DND-41 (cell line): Measurements from ENCODE around the gene ZNF750.

Source experiments
- ATAC-seq: fragments of 200-7000 bp; cut with Tn5 transposase; 3 replicates; pipeline ENCODE4 v1.9.1; 2021; ENCODE audit warnings: low read depth; ENCODE audit not compliant: insufficient read depth
- DNase-seq: peaks from one replicate; pipeline ENCODE4 v3.0.0-alpha.2; 2020
- H2AFZ ChIP-seq: 2 replicates; pipeline ENCODE4 v1.6.0; 2012; ENCODE audit warnings: low read depth, low read length
- H3K27ac ChIP-seq: 2 replicates; pipeline ENCODE4 v1.5.1; 2012; ENCODE audit warnings: low read length, inconsistent platforms
- H3K27me3 ChIP-seq: fragments of 200-600 bp; sonication (generic); 2 replicates; pipeline ENCODE4 v1.6.0; 2012; ENCODE audit warnings: low read length, mild to moderate bottlenecking, inconsistent platforms; ENCODE audit not compliant: insufficient read depth, poor library complexity
- H3K36me3 ChIP-seq: 2 replicates; pipeline ENCODE4 v1.5.1; 2012; ENCODE audit warnings: low read length, inconsistent platforms; ENCODE audit not compliant: insufficient read depth
- H3K4me1 ChIP-seq: 2 replicates; pipeline ENCODE4 v1.5.1; 2012; ENCODE audit warnings: mild to moderate bottlenecking, low read length; ENCODE audit not compliant: insufficient read depth
- H3K4me2 ChIP-seq: 2 replicates; pipeline ENCODE4 v1.6.0; 2012; ENCODE audit warnings: mild to moderate bottlenecking, moderate library complexity, low read length, inconsistent platforms; ENCODE audit not compliant: insufficient read depth
- H3K4me3 ChIP-seq, 2 experiments: fragments of 200-600 bp in 1 of 2; shearing (Covaris generic) in 1 of 2; 2 replicates each; pipeline ENCODE4 v1.5.1; 2012 to 2016; ENCODE audit warnings: inconsistent platforms in 2 of 2, low read length in 2 of 2, mild to moderate bottlenecking in 2 of 2, low read depth in 1 of 2, moderate library complexity in 1 of 2
- H3K79me2 ChIP-seq: 2 replicates; pipeline ENCODE4 v1.6.0; 2012; ENCODE audit warnings: low read length, inconsistent platforms; ENCODE audit not compliant: insufficient read depth
- H3K9ac ChIP-seq: 2 replicates; pipeline ENCODE4 v1.6.0; 2012; ENCODE audit warnings: low read depth, mild to moderate bottlenecking, inconsistent platforms, low read length, moderate library complexity
- H3K9me3 ChIP-seq: 2 replicates; pipeline ENCODE4 v1.5.1; 2012; ENCODE audit warnings: low read length, moderate library complexity, mild to moderate bottlenecking, inconsistent platforms; ENCODE audit not compliant: insufficient read depth, severe bottlenecking
- H4K20me1 ChIP-seq: 2 replicates; pipeline ENCODE4 v1.6.0; 2012; ENCODE audit warnings: low read length; ENCODE audit not compliant: insufficient read depth
- EZH2 ChIP-seq: IDR thresholded peaks from 3 replicates; pipeline ENCODE4 v1.6.1; 2012; ENCODE audit warnings: borderline replicate concordance, low read depth, mild to moderate bottlenecking, moderate library complexity, low read length, inconsistent platforms; ENCODE audit not compliant: severe bottlenecking
- TF ChIP-seq, protein P1 (sequence below): IDR thresholded peaks from 2 replicates; pipeline ENCODE4 v1.5.1; 2012; ENCODE audit warnings: borderline replicate concordance, low read length, moderate library complexity, mild to moderate bottlenecking; ENCODE audit not compliant: poor library complexity, severe bottlenecking; ENCODE audit errors: extremely low read depth

Gene ZNF750

GRCh38 chr17:82782657-82783207 lies 57.1 kb downstream of the ZNF750 start:
- Histone ChIP-seq H4K20me1 (peaks cover 16% of the 10 kb centered on the region; the same call in 1 of the 2 replicates), H3K27ac (no peak overlapping the region; the same call in 1 of the 2 replicates), H3K27me3 (no peaks in the 10 kb centered on the region), H3K4me3 (no peak overlapping the region), H3K9ac (no peak overlapping the region), H2AFZ (no peak overlapping the region), H3K36me3 (peaks cover 52% of the 10 kb centered on the region), H3K9me3 (no peaks in the 10 kb centered on the region), H3K4me2 (no peak overlapping the region), H3K79me2 (peaks cover 48% of the 10 kb centered on the region), H3K4me1 (peaks cover 12% of the 10 kb centered on the region)
- ATAC-seq (no peak), DNase-seq (no peak)
- no peak for TF ChIP-seq EZH2
- TF ChIP-seq, protein P1, sequence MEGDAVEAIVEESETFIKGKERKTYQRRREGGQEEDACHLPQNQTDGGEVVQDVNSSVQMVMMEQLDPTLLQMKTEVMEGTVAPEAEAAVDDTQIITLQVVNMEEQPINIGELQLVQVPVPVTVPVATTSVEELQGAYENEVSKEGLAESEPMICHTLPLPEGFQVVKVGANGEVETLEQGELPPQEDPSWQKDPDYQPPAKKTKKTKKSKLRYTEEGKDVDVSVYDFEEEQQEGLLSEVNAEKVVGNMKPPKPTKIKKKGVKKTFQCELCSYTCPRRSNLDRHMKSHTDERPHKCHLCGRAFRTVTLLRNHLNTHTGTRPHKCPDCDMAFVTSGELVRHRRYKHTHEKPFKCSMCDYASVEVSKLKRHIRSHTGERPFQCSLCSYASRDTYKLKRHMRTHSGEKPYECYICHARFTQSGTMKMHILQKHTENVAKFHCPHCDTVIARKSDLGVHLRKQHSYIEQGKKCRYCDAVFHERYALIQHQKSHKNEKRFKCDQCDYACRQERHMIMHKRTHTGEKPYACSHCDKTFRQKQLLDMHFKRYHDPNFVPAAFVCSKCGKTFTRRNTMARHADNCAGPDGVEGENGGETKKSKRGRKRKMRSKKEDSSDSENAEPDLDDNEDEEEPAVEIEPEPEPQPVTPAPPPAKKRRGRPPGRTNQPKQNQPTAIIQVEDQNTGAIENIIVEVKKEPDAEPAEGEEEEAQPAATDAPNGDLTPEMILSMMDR: no peak

GRCh38 chr17:82781894-82782274 lies 57.9 kb downstream of the ZNF750 start:
- TF ChIP-seq, protein P1: peak; percentile 98
- TF ChIP-seq EZH2: no peak
- DNase-seq: peak; percentile 86
- Histone ChIP-seq H3K4me3 (no peak overlapping the region), H3K79me2 (peaks cover 42% of the 10 kb centered on the region), H3K4me2 (no peak overlapping the region), H3K9ac (peak overlapping the region; percentile 40), H3K36me3 (peaks cover 46% of the 10 kb centered on the region), H3K27ac (peak overlapping the region; percentile 79), H3K27me3 (no peaks in the 10 kb centered on the region), H2AFZ (0 out of 2 replicates have a peak overlapping the region, but pooled peaks have one; percentile 7), H4K20me1 (peaks cover 16% of the 10 kb centered on the region; the same call in 1 of the 2 replicates), H3K9me3 (no peaks in the 10 kb centered on the region), H3K4me1 (peaks cover 12% of the 10 kb centered on the region)
- ATAC-seq: peak; percentile 100

- peak; percentile 35 for ATAC-seq
- Histone ChIP-seq H3K27ac (peak overlapping the region; percentile 28; the same call in 1 of the 2 replicates), H3K9ac (no peak overlapping the region), H3K4me3 (no peak overlapping the region), H2AFZ (no peak overlapping the region), H4K20me1 (peaks cover 14% of the 10 kb centered on the region; the same call in 1 of the 2 replicates), H3K27me3 (no peaks in the 10 kb centered on the region), H3K4me2 (no peak overlapping the region), H3K79me2 (peaks cover 37% of the 10 kb centered on the region), H3K4me1 (peaks cover 12% of the 10 kb centered on the region), H3K36me3 (peaks cover 52% of the 10 kb centered on the region), H3K9me3 (no peaks in the 10 kb centered on the region)
- TF ChIP-seq, protein P1: no peak
- no peak for TF ChIP-seq EZH2
- DNase-seq: no peak
Observed at GRCh38 chr17:82780971-82781893, 58.6 kb downstream of the ZNF750 start.
